SK-N-SH treated with all-trans-retinoic acid at 6 μM for 48 hours (cell line): ENCODE results near the gene IMMP2L.
A peak's percentile ranks its signal among the peaks of the same experiment; 100 is the strongest.
"Not testable (repeated sequence)": the region's sequence is repeated elsewhere in the genome, so short reads cannot be mapped to it uniquely, and the experiment has no call there.

ENCODE experiments used
- ATAC-seq: fragments of 200-7000 bp; cut with Tn5 transposase; 3 replicates; pipeline ENCODE4 v1.9.1; 2020; ENCODE audit warnings: mild to moderate bottlenecking, moderate library complexity
- ARNTL ChIP-seq: fragments of 450-650 bp; formaldehyde crosslinking; IDR thresholded peaks from 2 replicates; pipeline ENCODE4 v1.5.0; 2020; ENCODE audit warnings: low read depth, mild to moderate bottlenecking, moderate library complexity, borderline replicate concordance
- CSDC2 ChIP-seq: fragments of 250-450 bp; sonication (Bioruptor Pico); IDR thresholded peaks from 2 replicates; pipeline ENCODE4 v1.5.0; 2020; ENCODE audit warnings: mild to moderate bottlenecking, moderate library complexity
- ESRRG ChIP-seq: fragments of 250-450 bp; sonication (Bioruptor Pico); IDR thresholded peaks from 2 replicates; pipeline ENCODE4 v1.6.1; 2021; ENCODE audit warnings: mild to moderate bottlenecking
- GLIS3 ChIP-seq: fragments of 250-450 bp; sonication (Bioruptor Pico); IDR thresholded peaks from 2 replicates; pipeline ENCODE4 v1.5.0; 2020; ENCODE audit warnings: mild to moderate bottlenecking, moderate library complexity
- ISL1 ChIP-seq: fragments of 250-450 bp; sonication (Bioruptor Pico); IDR thresholded peaks from 2 replicates; pipeline ENCODE4 v2.1.2; 2022; ENCODE audit warnings: mild to moderate bottlenecking, moderate library complexity
- OSR1 ChIP-seq: fragments of 250-450 bp; sonication (Bioruptor Pico); IDR thresholded peaks from 2 replicates; pipeline ENCODE4 v1.8.0; 2022; ENCODE audit warnings: moderate library complexity, mild to moderate bottlenecking, inconsistent platforms
- PPARA ChIP-seq: fragments of 250-450 bp; sonication (Bioruptor Pico); IDR thresholded peaks from 2 replicates; pipeline ENCODE4 v1.5.0; 2020; ENCODE audit warnings: mild to moderate bottlenecking, borderline replicate concordance
- RARB ChIP-seq: fragments of 250-450 bp; sonication (Bioruptor Pico); IDR thresholded peaks from 2 replicates; pipeline ENCODE4 v1.8.0; 2021; ENCODE audit warnings: mild to moderate bottlenecking, moderate library complexity
- SNAI2 ChIP-seq: fragments of 250-450 bp; sonication (Bioruptor Pico); IDR thresholded peaks from 2 replicates; pipeline ENCODE4 v1.5.0; 2020; ENCODE audit warnings: mild to moderate bottlenecking, moderate library complexity
- TCF4 ChIP-seq: fragments of 250-450 bp; sonication (Bioruptor Pico); IDR thresholded peaks from 2 replicates; pipeline ENCODE4 v1.8.0; 2021; ENCODE audit warnings: mild to moderate bottlenecking, moderate library complexity, borderline replicate concordance
- TOX ChIP-seq: fragments of 250-450 bp; sonication (Bioruptor Pico); IDR thresholded peaks from 2 replicates; pipeline ENCODE4 v1.8.0; 2021; ENCODE audit warnings: mild to moderate bottlenecking, moderate library complexity, borderline replicate concordance
- ZC3H10 ChIP-seq: fragments of 250-450 bp; sonication (Bioruptor Pico); IDR thresholded peaks from 2 replicates; pipeline ENCODE4 v1.5.1; 2021; ENCODE audit warnings: mild to moderate bottlenecking, moderate library complexity
- ZFP3 ChIP-seq: fragments of 250-450 bp; sonication (Bioruptor Pico); IDR thresholded peaks from 2 replicates; pipeline ENCODE4 v1.5.0; 2020; ENCODE audit warnings: mild to moderate bottlenecking, moderate library complexity
- ZFP30 ChIP-seq: fragments of 450-650 bp; formaldehyde crosslinking; IDR thresholded peaks from 2 replicates; pipeline ENCODE4 v1.5.0; 2022; ENCODE audit warnings: mild to moderate bottlenecking, moderate library complexity
- ZNF565 ChIP-seq: fragments of 450-650 bp; formaldehyde crosslinking; conservative IDR thresholded peaks from 2 replicates; pipeline ENCODE4 v1.5.0; 2020; ENCODE audit warnings: low read depth, mild to moderate bottlenecking, moderate library complexity
- ZNF8 ChIP-seq: fragments of 450-650 bp; formaldehyde crosslinking; IDR thresholded peaks from 2 replicates; pipeline ENCODE4 v1.5.0; 2020; ENCODE audit warnings: mild to moderate bottlenecking, moderate library complexity
- TF ChIP-seq, protein P1 (sequence below): fragments of 250-450 bp; sonication (Bioruptor Pico); IDR thresholded peaks from 2 replicates; pipeline ENCODE4 v1.5.0; 2020; ENCODE audit warnings: mild to moderate bottlenecking, moderate library complexity
- TF ChIP-seq, protein P2 (sequence below): fragments of 250-450 bp; sonication (Bioruptor Pico); IDR thresholded peaks from 2 replicates; pipeline ENCODE4 v1.8.0; 2020; ENCODE audit warnings: mild to moderate bottlenecking, moderate library complexity, borderline replicate concordance
- TF ChIP-seq, protein P3 (sequence below): fragments of 250-450 bp; sonication (Bioruptor Pico); IDR thresholded peaks from 2 replicates; pipeline ENCODE4 v1.5.1; 2020; ENCODE audit warnings: low read depth, mild to moderate bottlenecking, moderate library complexity
- TF ChIP-seq, protein P4 (sequence below): fragments of 250-450 bp; sonication (Bioruptor Pico); IDR thresholded peaks from 2 replicates; pipeline ENCODE4 v1.8.0; 2021; ENCODE audit warnings: low read depth, mild to moderate bottlenecking, moderate library complexity, borderline replicate concordance

IMMP2L gene

DNA sequence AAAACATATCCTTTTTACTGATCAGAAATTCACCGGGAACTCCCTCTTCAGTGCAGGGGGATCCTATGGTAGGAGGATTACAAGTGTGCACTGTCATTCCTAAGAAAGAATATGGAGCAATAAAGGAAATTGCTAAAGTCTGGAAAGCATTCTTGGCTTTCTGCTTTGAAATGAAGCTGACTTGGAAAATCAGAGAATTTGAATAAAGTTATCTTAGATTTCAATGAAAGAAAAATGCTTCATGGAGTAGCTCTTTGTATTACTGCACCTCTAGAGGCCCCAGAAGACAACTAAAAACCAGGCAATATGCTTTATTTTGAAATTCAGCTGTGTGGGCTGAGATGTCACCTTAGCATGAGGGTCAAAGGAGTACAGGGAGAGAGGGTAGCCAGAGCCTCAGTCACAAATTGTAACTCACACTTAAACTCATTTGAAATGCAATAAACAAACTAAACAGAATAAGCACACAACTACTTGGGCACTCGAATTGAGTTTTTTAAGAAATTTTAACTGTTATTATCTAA, 102.5 kb downstream of the IMMP2L start:
- TF ChIP-seq ZFP30: no peak
- no peak for TF ChIP-seq GLIS3 (CRISPR knock-in tag)
- TF ChIP-seq, protein P1, sequence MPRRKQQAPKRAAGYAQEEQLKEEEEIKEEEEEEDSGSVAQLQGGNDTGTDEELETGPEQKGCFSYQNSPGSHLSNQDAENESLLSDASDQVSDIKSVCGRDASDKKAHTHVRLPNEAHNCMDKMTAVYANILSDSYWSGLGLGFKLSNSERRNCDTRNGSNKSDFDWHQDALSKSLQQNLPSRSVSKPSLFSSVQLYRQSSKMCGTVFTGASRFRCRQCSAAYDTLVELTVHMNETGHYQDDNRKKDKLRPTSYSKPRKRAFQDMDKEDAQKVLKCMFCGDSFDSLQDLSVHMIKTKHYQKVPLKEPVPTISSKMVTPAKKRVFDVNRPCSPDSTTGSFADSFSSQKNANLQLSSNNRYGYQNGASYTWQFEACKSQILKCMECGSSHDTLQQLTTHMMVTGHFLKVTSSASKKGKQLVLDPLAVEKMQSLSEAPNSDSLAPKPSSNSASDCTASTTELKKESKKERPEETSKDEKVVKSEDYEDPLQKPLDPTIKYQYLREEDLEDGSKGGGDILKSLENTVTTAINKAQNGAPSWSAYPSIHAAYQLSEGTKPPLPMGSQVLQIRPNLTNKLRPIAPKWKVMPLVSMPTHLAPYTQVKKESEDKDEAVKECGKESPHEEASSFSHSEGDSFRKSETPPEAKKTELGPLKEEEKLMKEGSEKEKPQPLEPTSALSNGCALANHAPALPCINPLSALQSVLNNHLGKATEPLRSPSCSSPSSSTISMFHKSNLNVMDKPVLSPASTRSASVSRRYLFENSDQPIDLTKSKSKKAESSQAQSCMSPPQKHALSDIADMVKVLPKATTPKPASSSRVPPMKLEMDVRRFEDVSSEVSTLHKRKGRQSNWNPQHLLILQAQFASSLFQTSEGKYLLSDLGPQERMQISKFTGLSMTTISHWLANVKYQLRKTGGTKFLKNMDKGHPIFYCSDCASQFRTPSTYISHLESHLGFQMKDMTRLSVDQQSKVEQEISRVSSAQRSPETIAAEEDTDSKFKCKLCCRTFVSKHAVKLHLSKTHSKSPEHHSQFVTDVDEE (CRISPR knock-in tag): no peak
- TF ChIP-seq ZFP3: no peak
- TF ChIP-seq, protein P2, sequence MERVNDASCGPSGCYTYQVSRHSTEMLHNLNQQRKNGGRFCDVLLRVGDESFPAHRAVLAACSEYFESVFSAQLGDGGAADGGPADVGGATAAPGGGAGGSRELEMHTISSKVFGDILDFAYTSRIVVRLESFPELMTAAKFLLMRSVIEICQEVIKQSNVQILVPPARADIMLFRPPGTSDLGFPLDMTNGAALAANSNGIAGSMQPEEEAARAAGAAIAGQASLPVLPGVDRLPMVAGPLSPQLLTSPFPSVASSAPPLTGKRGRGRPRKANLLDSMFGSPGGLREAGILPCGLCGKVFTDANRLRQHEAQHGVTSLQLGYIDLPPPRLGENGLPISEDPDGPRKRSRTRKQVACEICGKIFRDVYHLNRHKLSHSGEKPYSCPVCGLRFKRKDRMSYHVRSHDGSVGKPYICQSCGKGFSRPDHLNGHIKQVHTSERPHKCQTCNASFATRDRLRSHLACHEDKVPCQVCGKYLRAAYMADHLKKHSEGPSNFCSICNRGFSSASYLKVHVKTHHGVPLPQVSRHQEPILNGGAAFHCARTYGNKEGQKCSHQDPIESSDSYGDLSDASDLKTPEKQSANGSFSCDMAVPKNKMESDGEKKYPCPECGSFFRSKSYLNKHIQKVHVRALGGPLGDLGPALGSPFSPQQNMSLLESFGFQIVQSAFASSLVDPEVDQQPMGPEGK (CRISPR knock-in tag): no peak
- TF ChIP-seq ARNTL (CRISPR knock-in tag): no peak
- TF ChIP-seq RARB (CRISPR knock-in tag): no peak
- no peak for TF ChIP-seq SNAI2 (CRISPR knock-in tag)
- no peak for TF ChIP-seq TOX (CRISPR knock-in tag)
- TF ChIP-seq ZC3H10 (CRISPR knock-in tag): no peak
- no peak for TF ChIP-seq TCF4 (CRISPR knock-in tag)
- TF ChIP-seq ZNF565 (CRISPR knock-in tag): no peak
- no peak for TF ChIP-seq PPARA (CRISPR knock-in tag)
- no peak for TF ChIP-seq ESRRG
- TF ChIP-seq CSDC2 (CRISPR knock-in tag): no peak
- TF ChIP-seq ISL1: no peak
- TF ChIP-seq OSR1 (CRISPR knock-in tag): no peak
- TF ChIP-seq, protein P3, sequence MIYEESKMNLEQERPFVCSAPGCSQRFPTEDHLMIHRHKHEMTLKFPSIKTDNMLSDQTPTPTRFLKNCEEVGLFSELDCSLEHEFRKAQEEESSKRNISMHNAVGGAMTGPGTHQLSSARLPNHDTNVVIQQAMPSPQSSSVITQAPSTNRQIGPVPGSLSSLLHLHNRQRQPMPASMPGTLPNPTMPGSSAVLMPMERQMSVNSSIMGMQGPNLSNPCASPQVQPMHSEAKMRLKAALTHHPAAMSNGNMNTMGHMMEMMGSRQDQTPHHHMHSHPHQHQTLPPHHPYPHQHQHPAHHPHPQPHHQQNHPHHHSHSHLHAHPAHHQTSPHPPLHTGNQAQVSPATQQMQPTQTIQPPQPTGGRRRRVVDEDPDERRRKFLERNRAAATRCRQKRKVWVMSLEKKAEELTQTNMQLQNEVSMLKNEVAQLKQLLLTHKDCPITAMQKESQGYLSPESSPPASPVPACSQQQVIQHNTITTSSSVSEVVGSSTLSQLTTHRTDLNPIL (CRISPR knock-in tag): no peak
- no peak for TF ChIP-seq ZNF8 (CRISPR knock-in tag)
- TF ChIP-seq, all 23 proteins: peak for 0
- ATAC-seq: no peak

DNA sequence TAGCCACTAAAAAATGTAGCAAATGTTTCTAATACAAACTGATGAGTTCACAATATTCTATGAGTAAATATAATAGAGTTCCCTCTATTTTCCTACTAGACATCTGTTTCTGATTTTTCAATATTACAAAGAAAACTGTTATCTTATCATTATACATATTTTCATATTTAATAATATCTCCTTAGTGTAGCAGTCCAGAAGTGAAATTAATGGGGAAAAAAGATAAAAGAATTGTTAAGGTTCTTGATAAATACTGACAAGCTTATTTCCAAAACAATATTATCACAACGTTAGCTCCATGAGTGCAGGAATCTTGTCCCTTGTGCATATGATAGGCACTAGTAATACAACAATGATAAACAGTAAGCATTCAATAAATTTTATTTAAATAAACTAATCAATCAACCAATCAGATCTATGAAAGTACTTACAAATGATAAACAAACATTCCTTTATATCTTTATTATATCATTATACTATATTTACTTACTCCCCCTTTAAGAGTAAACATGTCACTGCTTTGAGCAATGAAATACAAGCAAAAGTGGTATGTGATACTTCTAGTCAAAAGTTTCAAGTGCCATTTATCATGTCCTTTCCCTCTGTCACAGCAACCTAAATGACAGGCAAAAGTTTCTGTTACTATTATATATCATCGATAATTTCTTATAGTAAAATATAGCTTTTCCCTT, 103.1 kb downstream of the IMMP2L start:
- ATAC-seq: no peak
- TF ChIP-seq, protein P4, sequence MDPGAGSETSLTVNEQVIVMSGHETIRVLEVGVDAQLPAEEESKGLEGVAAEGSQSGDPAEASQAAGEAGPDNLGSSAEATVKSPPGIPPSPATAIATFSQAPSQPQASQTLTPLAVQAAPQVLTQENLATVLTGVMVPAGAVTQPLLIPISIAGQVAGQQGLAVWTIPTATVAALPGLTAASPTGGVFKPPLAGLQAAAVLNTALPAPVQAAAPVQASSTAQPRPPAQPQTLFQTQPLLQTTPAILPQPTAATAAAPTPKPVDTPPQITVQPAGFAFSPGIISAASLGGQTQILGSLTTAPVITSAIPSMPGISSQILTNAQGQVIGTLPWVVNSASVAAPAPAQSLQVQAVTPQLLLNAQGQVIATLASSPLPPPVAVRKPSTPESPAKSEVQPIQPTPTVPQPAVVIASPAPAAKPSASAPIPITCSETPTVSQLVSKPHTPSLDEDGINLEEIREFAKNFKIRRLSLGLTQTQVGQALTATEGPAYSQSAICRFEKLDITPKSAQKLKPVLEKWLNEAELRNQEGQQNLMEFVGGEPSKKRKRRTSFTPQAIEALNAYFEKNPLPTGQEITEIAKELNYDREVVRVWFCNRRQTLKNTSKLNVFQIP (CRISPR knock-in tag): no peak
- TF ChIP-seq ZFP30 (no peak), ZNF565 (CRISPR knock-in tag) (no peak), GLIS3 (CRISPR knock-in tag) (no peak), ISL1 (peak; percentile 45; the same call in 1 of the 2 replicates), ZFP3 (no peak), OSR1 (CRISPR knock-in tag) (no peak), TCF4 (CRISPR knock-in tag) (peak; percentile 90), SNAI2 (CRISPR knock-in tag) (no peak)
- TF ChIP-seq, protein P1 (CRISPR knock-in tag): peak; percentile 76; the same call in 1 of the 2 replicates

DNA sequence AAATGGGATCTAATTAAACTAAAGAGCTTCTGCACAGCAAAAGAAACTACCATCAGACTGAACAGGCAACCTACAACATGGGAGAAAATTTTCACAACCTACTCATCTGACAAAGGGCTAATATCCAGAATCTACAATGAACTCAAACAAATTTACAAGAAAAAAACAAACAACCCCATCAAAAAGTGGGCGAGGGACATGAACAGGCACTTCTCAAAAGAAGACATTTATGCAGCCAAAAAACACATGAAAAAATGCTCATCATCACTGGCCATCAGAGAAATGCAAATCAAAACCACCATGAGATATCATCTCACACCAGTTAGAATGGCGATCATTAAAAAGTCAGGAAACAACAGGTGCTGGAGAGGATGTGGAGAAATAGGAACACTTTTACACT, 111.6 kb downstream of the IMMP2L start:
- ATAC-seq: not testable (repeated sequence)

DNA sequence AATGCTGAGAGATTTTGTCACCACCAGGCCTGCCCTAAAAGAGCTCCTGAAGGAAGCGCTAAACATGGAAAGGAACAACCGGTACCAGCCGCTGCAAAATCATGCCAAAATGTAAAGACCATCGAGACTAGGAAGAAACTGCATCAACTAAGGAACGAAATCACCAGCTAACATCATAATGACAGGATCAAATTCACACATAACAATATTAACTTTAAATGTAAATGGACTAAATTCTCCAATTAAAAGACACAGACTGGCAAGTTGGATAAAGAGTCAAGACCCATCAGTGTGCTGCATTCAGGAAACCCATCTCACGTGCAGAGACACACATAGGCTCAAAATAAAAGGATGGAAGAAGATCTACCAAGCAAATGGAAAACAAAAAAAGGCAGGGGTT, 114.8 kb downstream of the IMMP2L start:
- not testable (repeated sequence) for ATAC-seq
